Measurements from ENCODE around the gene INPP5J.
"Not testable (repeated sequence)": the region's sequence is repeated elsewhere in the genome, so short reads cannot be mapped to it uniquely, and the experiment has no call there.

INPP5J gene

DNA sequence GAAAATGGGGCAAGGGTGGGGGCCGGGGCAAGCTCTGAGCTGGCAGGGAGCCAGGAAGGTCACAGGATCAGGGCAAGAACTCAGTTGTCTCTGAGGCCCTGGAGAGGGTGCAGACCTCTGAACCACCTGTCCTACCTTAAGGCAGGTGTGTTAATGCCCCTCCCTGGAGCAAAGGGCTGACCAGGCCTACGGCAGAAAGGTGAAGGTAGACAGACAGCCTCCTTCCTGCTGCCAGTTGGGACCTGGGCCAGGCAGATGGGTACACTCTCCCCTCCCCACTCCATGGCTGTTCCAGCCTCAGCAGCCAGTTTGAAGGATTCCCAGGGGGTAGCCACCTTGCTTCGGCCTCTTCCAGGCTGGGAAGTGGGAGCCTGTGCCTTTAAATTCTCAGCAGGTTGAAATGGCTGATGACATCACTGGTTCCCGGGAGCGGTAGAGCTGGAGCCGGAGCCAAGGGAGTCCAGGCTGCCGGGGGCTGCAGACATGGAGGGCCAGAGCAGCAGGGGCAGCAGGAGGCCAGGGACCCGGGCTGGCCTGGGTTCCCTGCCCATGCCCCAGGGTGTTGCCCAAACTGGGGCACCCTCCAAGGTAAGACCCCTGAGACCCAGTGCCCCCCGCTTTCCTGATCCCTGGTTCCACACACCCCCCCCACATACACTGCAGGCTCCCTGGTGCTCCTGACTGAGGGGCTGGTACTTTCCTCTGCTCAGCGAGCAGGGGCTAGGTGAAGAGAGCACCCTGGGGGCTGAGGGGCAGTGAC is at the start of gene INPP5J:
Gene INPP5J (plus strand): TSS at position 435 of the 760 bp plus-strand sequence. CDS start 49 bp downstream, at position 484.
- DNase-seq, result no peak

- DNase-seq, result not testable (repeated sequence)
Measured at GRCh38 chr22:31073125-31073524, 49.6 kb upstream of the INPP5J start.

DNA sequence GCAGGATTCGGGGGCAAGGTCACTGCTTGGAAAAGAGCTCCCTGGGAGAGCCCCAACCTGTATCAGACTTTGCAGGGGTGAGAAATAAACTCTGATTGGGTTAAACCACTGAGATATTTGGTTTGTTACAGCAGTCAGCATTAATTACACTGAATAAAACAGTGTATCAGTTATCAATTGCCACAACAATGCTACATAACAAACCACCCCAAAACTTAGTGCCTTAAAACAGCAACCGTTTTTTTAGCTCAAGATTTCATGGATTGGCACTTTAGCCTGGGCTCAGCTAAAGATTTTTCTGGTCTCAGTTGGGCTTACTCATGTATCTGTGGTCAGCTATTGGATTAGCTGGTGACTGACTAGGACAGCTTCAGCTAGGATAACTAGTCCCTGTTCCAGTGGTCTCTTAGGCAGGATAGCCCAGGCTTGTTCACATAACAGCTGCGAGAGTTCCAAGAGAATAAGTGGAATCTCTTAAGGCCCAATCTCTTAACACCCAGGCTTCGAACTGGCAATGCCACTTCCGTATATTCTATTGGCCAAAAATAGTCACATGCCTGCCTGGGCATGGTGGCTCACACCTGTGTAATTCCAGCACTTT is 49.1 kb upstream of the INPP5J start:
- DNase-seq, result not testable (repeated sequence)

- DNase-seq, result no peak
Measured at GRCh38 chr22:31075961-31076360, 46.8 kb upstream of the INPP5J start.

DNA sequence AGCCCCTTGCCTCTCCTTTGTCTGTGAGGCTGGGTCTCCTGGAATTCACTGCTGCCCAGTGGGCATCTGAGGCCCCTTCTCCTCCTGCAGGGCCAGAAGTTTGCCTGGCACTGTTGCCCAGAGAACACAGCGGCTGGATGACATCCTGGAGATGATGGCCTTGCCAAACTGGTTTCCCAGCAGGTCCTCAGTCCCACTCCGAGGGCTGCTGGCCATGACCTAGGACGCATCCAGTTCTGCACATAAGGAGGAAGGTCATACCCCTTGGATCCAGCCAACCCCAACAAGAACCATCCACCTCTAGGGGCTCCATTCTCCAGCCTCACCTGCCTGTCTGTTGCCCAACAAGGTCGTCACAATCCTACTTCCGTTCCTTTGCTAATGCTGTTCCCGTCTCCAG is 45.1 kb upstream of the INPP5J start:
- no peak for DNase-seq

DNA sequence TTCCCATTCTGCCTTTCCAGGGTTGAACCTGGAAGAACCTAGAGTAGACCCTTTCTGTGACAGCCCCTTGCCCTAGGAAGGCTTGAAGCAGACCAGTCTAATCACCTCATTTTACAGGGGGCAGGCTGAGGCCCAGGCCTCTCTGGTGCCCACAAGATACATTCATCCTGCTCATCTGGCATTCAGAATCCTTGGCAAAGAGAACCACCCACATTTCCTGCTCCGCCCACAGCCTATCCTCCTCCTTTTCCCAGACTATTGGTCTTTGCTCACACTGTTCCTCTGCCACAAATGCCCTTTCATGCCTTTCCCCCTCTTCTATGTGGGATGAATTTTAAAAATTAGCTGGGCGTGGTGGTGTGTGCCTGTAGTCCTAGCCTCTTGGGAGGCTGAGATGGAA is 44.4 kb upstream of the INPP5J start:
- not testable (repeated sequence) for DNase-seq

GRCh38 chr22:31079095-31079642 is 43.6 kb upstream of the INPP5J start:
- no peak for DNase-seq

DNA sequence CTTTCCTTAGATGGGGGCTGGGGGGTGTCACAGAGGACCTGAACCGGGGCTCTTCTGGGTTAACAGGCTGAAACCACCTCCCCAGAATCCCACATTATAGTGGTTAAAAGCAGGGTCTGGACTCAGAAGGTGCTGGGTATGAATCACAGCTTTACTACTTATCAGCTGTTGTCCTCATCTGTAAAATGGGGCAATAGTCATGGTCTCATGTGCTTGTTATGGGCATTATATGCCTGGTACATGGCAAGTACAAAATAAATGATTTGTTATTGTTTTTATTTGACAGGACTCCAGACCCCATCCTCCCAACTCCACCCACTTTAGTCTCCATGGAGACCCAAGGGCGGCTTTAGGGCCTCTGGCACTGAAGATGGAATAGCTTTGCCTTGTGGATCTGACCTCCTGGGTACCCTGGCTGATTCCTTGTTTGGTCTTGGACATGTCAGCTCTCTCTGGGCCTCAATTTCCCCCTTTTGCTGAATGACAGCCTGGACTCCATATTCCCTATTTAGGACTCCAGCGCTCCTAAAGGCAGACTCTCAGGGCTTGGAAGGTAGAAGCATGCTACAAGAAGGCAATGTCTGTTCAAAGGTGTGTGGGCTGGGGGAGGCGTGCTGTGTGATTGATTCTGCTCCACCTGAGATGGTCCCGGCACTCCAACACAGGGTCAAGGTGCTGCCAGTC is 42.5 kb upstream of the INPP5J start:
- DNase-seq, result no peak

- no peak for DNase-seq
Measured at GRCh38 chr22:31080848-31081649, 41.7 kb upstream of the INPP5J start, which contains the start of gene SMTN. SMTN (plus strand) TSS chr22:31081318; CDS start chr22:31083259, 1,941 bp downstream.

DNA sequence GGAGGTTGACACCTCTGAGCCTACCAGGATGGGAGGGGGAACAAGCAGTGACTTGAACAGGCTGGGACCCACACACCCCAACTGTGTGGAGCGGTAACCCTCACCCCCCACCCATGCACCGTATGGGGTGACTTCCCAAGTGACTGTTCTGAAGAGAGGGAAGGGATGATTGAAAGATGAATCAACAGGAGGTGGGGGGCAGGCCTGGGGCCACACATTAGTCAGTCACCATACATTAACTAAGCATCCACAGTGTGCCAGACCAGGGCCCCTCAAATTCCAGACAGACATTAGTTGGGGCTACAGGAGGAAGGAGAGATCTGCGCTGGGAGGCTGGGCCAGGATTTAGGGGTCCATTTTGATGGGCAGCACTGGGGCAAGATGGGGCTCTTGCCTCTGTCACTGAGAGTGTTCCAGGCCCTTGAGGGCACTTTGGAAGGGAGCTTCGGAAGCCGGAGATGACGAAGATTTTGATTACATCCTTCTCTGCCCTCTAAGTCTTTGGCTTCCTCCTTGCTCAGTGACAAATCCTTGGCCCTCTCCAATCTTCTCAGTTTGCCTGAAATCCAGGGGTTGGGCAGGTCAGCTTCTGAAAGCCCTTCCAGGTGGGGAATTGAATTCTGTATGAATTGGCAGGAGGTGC is 40.7 kb upstream of the INPP5J start:
- DNase-seq, result no peak

DNA sequence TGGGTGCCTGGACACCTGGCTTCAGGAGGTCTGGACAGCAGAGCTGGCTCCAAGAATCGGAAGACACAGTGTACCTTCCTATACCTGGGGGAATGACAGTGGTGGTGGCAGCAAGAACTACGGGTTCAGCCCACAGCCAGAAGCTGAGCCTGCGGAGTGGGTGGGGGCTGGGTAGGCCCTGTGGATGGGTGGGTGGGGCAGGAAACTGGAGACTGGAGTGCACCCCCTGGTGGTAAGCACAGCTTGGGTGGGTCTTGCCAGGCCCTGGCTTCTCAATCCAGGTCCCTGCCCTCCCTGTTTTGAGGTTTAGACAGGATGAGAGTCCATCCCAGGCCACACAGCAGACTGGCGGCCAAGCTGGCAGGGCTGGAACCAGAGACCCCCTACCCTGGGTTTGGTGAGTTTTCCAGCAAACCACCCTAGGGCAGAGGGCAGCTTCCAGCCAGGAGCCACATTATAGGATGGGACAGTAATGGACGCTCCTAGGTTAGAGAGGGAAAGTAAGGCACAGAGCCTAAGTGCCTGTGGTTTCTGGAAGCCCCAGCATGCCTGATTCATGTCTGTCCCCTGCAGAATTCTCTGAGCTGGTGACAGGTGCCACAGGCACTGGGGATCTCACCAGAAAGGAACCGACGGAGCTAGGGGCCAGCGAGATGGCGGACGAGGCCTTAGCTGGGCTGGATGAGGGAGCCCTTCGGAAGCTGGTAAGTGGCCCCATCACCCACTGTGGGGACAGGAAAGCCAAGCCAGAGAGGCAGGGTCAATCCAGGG is 40.0 kb upstream of the INPP5J start:
- no peak for DNase-seq

GRCh38 chr22:31083377-31083768 is 39.4 kb upstream of the INPP5J start:
- DNase-seq, result peak; percentile 67

DNA sequence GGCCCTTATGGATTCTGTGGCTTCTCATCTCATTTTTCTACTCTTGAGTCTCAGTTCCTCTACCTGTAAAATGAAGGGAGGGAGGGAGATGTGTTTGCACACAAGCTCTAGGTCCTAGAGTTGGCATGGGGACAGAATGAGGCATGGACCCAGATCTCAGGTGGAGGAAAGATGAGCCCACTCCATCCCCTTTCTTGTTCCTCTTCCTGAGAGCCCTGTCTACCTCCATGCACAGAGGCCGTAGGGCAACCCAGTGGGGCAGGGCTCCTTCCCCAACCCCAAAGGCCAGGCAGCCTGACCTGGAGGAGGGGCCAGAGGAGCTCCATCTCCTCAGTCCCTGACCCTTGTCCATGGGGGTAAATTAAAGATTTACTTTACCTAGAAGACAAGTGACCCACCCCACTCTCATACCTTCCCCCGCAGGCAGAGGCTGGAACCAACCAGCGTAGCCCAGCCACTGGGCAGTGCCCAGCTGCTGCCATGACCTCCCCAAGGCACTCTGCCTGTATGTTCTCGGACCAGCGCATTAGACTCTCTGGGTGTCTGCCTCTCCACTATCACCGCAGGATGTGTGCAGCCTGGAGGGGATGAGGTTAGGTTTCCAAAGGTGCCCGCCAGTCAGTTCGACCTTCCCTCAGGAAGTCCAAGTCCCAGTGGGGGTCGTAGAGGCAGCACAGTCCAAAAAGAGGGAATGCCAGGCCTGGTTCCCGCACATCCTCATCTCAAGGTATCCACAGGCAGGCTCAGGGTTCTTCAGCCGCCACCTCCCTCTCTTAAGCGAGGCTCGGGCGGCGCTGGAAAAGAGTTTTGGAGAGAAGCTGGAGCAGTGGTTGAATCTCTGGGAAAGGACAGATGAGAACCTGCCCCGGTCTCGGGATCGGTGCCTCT is 38.6 kb upstream of the INPP5J start:
- no peak for DNase-seq

DNA sequence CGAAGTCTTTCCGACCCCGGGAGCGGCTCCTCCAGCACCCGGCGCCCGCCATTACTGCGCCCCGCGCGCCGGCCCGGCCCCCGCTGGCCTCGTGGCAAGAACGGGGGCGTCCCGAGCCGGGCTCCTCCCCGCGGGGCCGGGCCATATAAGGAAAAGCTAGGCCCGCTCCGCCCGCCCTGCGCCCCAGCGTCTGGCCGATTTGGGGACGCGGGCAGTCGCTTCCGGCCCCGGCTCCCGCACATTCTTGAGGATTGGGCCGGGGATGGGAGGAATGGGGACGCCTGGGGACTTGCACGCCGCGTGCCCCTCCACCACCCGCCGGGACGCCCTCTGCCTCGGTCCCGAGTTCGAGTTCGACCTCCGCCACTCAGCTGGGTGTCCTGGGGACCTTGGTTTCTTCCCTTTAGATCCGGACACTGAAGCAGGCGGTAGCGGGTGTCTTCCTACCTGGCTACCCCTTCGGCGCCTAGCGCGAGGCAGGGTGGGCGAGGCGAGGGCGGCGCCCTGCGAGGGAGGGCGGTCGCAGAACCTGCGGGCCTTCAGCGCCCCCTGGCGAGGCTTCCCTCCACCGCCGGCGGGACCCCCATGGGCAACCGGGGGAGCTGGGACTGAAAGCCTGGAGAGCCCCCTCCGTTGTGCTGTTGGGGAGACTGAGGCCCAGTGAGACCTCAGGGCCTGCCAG is 37.8 kb upstream of the INPP5J start:
- no peak for DNase-seq

DNA sequence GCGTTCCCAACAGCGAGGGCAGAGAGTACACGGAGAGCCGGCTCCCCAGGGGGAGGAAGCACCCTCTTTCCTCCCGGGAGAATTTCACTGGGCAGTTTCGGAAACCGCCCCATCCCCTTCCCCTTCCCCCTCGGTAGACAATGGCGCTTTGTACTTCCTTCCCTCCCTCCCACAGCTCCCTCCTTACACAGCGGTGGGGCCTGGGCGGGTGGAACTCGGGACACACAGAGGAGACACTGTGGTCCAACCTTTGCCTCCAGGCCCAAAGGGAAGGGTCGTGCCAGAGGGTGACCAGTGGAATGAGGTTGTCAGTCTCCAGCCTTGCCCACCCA is 37.3 kb upstream of the INPP5J start:
- no peak for DNase-seq

DNA sequence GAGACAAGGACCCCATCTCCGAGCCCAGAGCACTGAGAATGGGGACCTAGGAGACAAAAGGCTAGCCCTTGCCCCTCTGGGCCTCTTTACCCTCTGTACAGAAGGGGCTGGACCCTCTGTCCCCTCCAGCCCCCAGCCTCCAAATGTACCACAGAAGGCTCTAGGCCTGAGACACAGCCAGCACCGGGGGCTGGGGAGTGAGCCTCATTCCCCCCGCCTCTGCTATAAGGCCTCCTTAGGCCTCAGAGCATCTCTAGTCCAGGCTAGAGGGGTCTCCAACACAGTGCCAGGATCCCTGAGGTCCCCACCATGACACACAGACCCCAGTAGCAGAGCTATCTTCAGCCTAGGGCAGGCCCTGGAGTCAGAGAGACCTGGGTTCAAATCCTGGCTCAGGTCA is 36.8 kb upstream of the INPP5J start:
- no peak for DNase-seq

- DNase-seq, result no peak
Measured at GRCh38 chr22:31086703-31087330, 35.9 kb upstream of the INPP5J start.

DNA sequence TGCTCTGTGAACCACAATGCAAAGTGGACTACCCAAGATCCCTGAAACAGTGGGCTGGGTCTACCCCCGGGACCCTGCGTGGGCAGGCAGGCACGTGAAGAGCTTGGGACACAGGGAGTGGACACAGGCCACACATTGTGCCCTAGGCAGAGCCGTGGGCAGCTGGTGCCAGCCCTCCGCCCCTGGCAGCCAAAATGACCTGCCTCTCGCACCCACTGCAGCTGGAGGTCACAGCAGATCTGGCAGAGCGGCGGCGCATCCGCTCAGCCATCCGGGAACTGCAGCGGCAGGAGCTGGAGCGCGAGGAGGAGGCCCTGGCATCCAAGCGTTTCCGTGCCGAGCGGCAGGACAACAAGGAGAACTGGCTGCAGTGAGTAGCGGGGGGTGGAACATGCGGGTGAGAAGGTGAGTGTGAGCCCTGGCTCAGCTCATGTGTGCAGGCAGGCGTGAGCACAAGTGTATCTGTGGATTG is 35.0 kb upstream of the INPP5J start:
- no peak for DNase-seq

Data from NCI-H2081 treated with DMSO at 0.1 percent for 48 hours (cell line).